Activated CD4-positive, alpha-beta T cell treated with anti-CD3 and anti-CD28 coated beads for 36 hours (primary cell): ENCODE results near the gene KHDC1L. TPM values are rescaled to one million over a fixed set of nuclear protein-coding genes. Genes with fewer than 3 reads are reported as not detected.
"Not testable (repeated sequence)": the region's sequence is repeated elsewhere in the genome, so short reads cannot be mapped to it uniquely, and the experiment has no call there.

Source experiments
- ATAC-seq: fragments of 200-7000 bp; cut with Tn5 transposase; one replicate; pipeline ENCODE4 v1.10.0; 2021; ENCODE audit warnings: mild to moderate bottlenecking, moderate library complexity
- CTCF ChIA-PET: fragments of 350-600 bp; sonication (Branson Sonifier 250); formaldehyde crosslinking; loops from one replicate; lab custom pipeline; 2021; ENCODE audit warnings: antibody characterized with exemption; lab: Charles Lee
- POLR2A ChIA-PET: fragments of 350-600 bp; sonication (Branson Sonifier 250); formaldehyde crosslinking; loops from one replicate; lab custom pipeline; 2021; ENCODE audit warnings: antibody characterized with exemption, inconsistent platforms; lab: Charles Lee
- DNase-seq: peaks from one replicate; pipeline ENCODE4 v3.0.0-alpha.2; 2020
- H3K27ac Mint-ChIP-seq: one replicate; pipeline ENCODE4 v1.8.0; 2021; ENCODE audit warnings: mixed read lengths
- H3K27me3 Mint-ChIP-seq: one replicate; pipeline ENCODE4 v1.8.0; 2021; ENCODE audit warnings: mixed read lengths
- H3K36me3 Mint-ChIP-seq: one replicate; pipeline ENCODE4 v1.8.0; 2021; ENCODE audit warnings: low read depth, mixed read lengths
- H3K4me1 Mint-ChIP-seq: one replicate; pipeline ENCODE4 v1.8.0; 2021; ENCODE audit warnings: mixed read lengths
- H3K4me3 Mint-ChIP-seq: one replicate; pipeline ENCODE4 v1.8.0; 2021; ENCODE audit warnings: mild to moderate bottlenecking, moderate library complexity, mixed read lengths
- H3K9me3 Mint-ChIP-seq: one replicate; pipeline ENCODE4 v1.8.0; 2021; ENCODE audit warnings: low read depth, mixed read lengths
- intact Hi-C, 2 experiments: fragments of 100-400 bp; cut with DNase I in 1 of 2; cut with micrococcal nuclease in 1 of 2; formaldehyde crosslinking; loops; one replicate each; pipeline versions ENCODE4 v1.14.2 to v1.15.1; 2022 to 2024; cut with DNase I, micrococcal nuclease
- total RNA-seq, 2 experiments: library from RNA; stranded (reverse); gene quantifications; one replicate each; pipeline ENCODE4 v1.2.3, GENCODE V29; 2021

Gene KHDC1L
- total RNA-seq, 2 experiments from 2014 or later = not detected

GRCh38 chr6:73203098-73203497, 22.2 kb downstream of the KHDC1L start:
- intact Hi-C loops = no loop called here
- Mint-ChIP-seq H3K9me3 (no peaks in the 10 kb centered on the region), H3K4me3 (no peak overlapping the region), H3K27ac (no peak overlapping the region), H3K4me1 (no peaks in the 10 kb centered on the region), H3K27me3 (no peaks in the 10 kb centered on the region), H3K36me3 (no peaks in the 10 kb centered on the region)
- ATAC-seq (no peak), DNase-seq (no peak)
- POLR2A ChIA-PET = no interaction called here
- CTCF ChIA-PET = interaction anchor here (0.6 kb wide), 1 partner anchor 111 kb away, joined by 3 read pairs; no protein-coding TSS in a partner anchor

- intact Hi-C loops = no loop called here
- POLR2A ChIA-PET = no interaction called here
- Mint-ChIP-seq H3K4me3 (no peak overlapping the region), H3K27me3 (no peaks in the 10 kb centered on the region), H3K4me1 (no peaks in the 10 kb centered on the region), H3K9me3 (no peaks in the 10 kb centered on the region), H3K36me3 (no peaks in the 10 kb centered on the region), H3K27ac (no peak overlapping the region)
- ATAC-seq (no peak), DNase-seq (no peak)
- CTCF ChIA-PET = no interaction called here
These were observed 24.6 kb downstream of the KHDC1L start for GRCh38 chr6:73200735-73201134.

GRCh38 chr6:73200247-73200646, 25.0 kb downstream of the KHDC1L start:
- DNase-seq (no peak), ATAC-seq (no peak)
- Mint-ChIP-seq H3K36me3 (no peaks in the 10 kb centered on the region), H3K4me3 (no peak overlapping the region), H3K9me3 (no peaks in the 10 kb centered on the region), H3K4me1 (no peaks in the 10 kb centered on the region), H3K27ac (no peak overlapping the region), H3K27me3 (no peaks in the 10 kb centered on the region)
- intact Hi-C loops = no loop called here
- POLR2A ChIA-PET = no interaction called here
- CTCF ChIA-PET = no interaction called here

GRCh38 chr6:73194744-73195143, 30.6 kb downstream of the KHDC1L start:
- H3K27me3 Mint-ChIP-seq = no peaks in the 10 kb centered on the region
- H3K9me3 Mint-ChIP-seq = no peaks in the 10 kb centered on the region
- ATAC-seq (no peak), DNase-seq (no peak)
- H3K4me3 Mint-ChIP-seq = no peak overlapping the region
- H3K27ac Mint-ChIP-seq = no peak overlapping the region
- H3K4me1 Mint-ChIP-seq = no peaks in the 10 kb centered on the region
- ChIA-PET POLR2A (no interaction called here), CTCF (no interaction called here)
- intact Hi-C loops = no loop called here
- H3K36me3 Mint-ChIP-seq = peaks cover 2% of the 10 kb centered on the region

GRCh38 chr6:73193302-73193701, 32.0 kb downstream of the KHDC1L start:
- H3K4me1 Mint-ChIP-seq, H3K36me3 Mint-ChIP-seq, DNase-seq, CTCF ChIA-PET, intact Hi-C loops, ATAC-seq, H3K27me3 Mint-ChIP-seq, H3K9me3 Mint-ChIP-seq, POLR2A ChIA-PET, H3K27ac Mint-ChIP-seq, H3K4me3 Mint-ChIP-seq: not testable (repeated sequence)

- POLR2A ChIA-PET = no interaction called here
- Mint-ChIP-seq H3K4me3 (no peak overlapping the region), H3K4me1 (no peaks in the 10 kb centered on the region), H3K9me3 (no peaks in the 10 kb centered on the region), H3K36me3 (no peaks in the 10 kb centered on the region), H3K27me3 (no peaks in the 10 kb centered on the region), H3K27ac (no peak overlapping the region)
- intact Hi-C loops = no loop called here
- CTCF ChIA-PET = interaction anchor here (0.6 to 1.5 kb wide), 6 partner anchors 10 to 770 kb away, joined by 3 to 8 read pairs (median 3); no protein-coding TSS in a partner anchor
- ATAC-seq (no peak), DNase-seq (no peak)
These were observed 43.2 kb downstream of the KHDC1L start for GRCh38 chr6:73182021-73182607.

- Mint-ChIP-seq H3K27ac (no peak overlapping the region), H3K27me3 (no peaks in the 10 kb centered on the region), H3K36me3 (no peaks in the 10 kb centered on the region), H3K4me1 (no peaks in the 10 kb centered on the region), H3K4me3 (no peak overlapping the region), H3K9me3 (no peaks in the 10 kb centered on the region)
- POLR2A ChIA-PET = no interaction called here
- DNase-seq (no peak), ATAC-seq (peak; percentile 90)
- CTCF ChIA-PET = interaction anchor here (0.9 to 1.5 kb wide), 4 partner anchors 8 to 769 kb away, joined by 3 to 8 read pairs (median 3); no protein-coding TSS in a partner anchor
- intact Hi-C loops = loop anchor here (1.0 to 2.0 kb wide), 5 partner anchors 50 to 769 kb away; no protein-coding TSS in a partner anchor
These were observed 44.3 kb downstream of the KHDC1L start for GRCh38 chr6:73180763-73181619.

GRCh38 chr6:73180076-73180738, 45.1 kb downstream of the KHDC1L start:
- CTCF ChIA-PET = interaction anchor here (0.7 to 1.0 kb wide), 3 partner anchors 9 to 82 kb away, joined by 3 read pairs; no protein-coding TSS in a partner anchor
- POLR2A ChIA-PET = no interaction called here
- Mint-ChIP-seq H3K4me3 (no peak overlapping the region), H3K27me3 (no peaks in the 10 kb centered on the region), H3K36me3 (no peaks in the 10 kb centered on the region), H3K4me1 (no peaks in the 10 kb centered on the region), H3K9me3 (no peaks in the 10 kb centered on the region), H3K27ac (no peak overlapping the region)
- intact Hi-C loops = loop anchor here (2.0 kb wide), 3 partner anchors 49 to 767 kb away; no protein-coding TSS in a partner anchor
- ATAC-seq = no peak
- DNase-seq = no peak

- ChIA-PET POLR2A (no interaction called here), CTCF (interaction anchor here (0.6 kb wide), 1 partner anchor 17 kb away, joined by 4 read pairs; no protein-coding TSS in a partner anchor)
- no peak overlapping the region for H3K27ac Mint-ChIP-seq
These were observed 47.9 kb downstream of the KHDC1L start for GRCh38 chr6:73177221-73177944.

GRCh38 chr6:73176057-73176456, 49.2 kb downstream of the KHDC1L start:
- CTCF ChIA-PET = no interaction called here

More at GRCh38 chr6:73177221-73177944, 47.9 kb downstream of the KHDC1L start:
- H3K4me3 Mint-ChIP-seq = no peak overlapping the region
- DNase-seq (no peak), ATAC-seq (no peak)
- H3K27me3 Mint-ChIP-seq = no peaks in the 10 kb centered on the region
- H3K9me3 Mint-ChIP-seq = no peaks in the 10 kb centered on the region
- intact Hi-C loops = no loop called here
- H3K36me3 Mint-ChIP-seq = no peaks in the 10 kb centered on the region
- H3K4me1 Mint-ChIP-seq = no peaks in the 10 kb centered on the region

GRCh38 chr6:73174646-73175045, 50.6 kb downstream of the KHDC1L start:
- no peak overlapping the region for H3K4me3 Mint-ChIP-seq
- intact Hi-C loops = no loop called here
- DNase-seq (no peak), ATAC-seq (no peak)
- H3K27ac Mint-ChIP-seq = no peak overlapping the region
- H3K9me3 Mint-ChIP-seq = no peaks in the 10 kb centered on the region
- ChIA-PET CTCF (no interaction called here), POLR2A (no interaction called here)
- no peaks in the 10 kb centered on the region for H3K4me1 Mint-ChIP-seq
- H3K36me3 Mint-ChIP-seq = no peaks in the 10 kb centered on the region
- H3K27me3 Mint-ChIP-seq = no peaks in the 10 kb centered on the region

More at GRCh38 chr6:73176057-73176456, 49.2 kb downstream of the KHDC1L start:
- ATAC-seq (no peak), DNase-seq (no peak)
- Mint-ChIP-seq H3K4me1 (no peaks in the 10 kb centered on the region), H3K27ac (no peak overlapping the region), H3K27me3 (no peaks in the 10 kb centered on the region), H3K4me3 (no peak overlapping the region), H3K36me3 (no peaks in the 10 kb centered on the region), H3K9me3 (no peaks in the 10 kb centered on the region)
- POLR2A ChIA-PET = no interaction called here
- intact Hi-C loops = no loop called here
